Stimulated activated CD4-positive, alpha-beta T cell treated with anti-CD3 and anti-CD28 coated beads, Interleukin-12 subunit alpha, Interleukin-12 subunit beta, amount 100 ng/mL, for 4 hours (primary cell): ENCODE measurements around the gene BATF.

Experiments
- DNase-seq: peaks from one replicate; pipeline ENCODE4 v3.0.0-alpha.2; 2020

BATF gene

DNA sequence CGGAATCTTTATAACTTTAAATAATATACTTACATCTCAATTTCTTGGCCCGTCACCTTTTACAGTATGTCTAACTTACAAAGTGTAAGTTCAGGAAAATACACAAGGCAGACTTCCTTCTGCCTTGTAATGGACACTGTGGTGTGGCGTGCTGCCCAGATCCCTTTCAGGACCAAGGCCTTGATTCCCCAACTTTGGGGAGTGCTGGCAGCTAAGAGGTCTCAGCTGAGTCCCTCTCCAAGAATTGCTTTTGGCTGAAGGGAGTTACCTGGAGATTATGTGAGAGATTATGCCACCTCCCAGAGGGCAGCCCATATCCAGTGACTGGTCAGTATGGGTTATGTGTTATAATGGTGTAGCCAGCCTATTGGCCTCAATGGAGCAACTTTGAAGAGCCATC is 21.2 kb upstream of the BATF start:
- no peak for DNase-seq

DNA sequence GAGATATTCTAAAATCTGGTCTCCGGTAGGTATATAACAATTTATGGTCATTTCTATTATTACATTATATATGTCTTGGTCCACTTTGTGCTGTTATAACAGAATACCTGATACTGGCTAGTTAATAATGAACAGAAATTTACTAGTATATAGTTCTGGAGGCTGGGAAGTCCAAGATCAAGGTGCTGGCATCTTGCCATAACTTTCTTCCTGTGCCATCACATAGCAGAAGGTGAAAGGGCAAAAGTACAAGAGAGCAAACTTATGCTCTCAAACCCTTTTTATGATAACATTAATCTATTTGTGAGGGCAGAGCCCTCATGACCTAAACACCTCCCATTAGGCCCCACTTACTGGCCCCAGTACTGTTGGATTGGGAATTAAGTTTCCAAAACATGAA is 17.9 kb upstream of the BATF start:
- DNase-seq = no peak

GRCh38 chr14:75506930-75507329 is 15.3 kb upstream of the BATF start:
- no peak for DNase-seq

- DNase-seq = no peak
Measured at GRCh38 chr14:75510547-75510946, 11.7 kb upstream of the BATF start.

- no peak for DNase-seq
Measured at GRCh38 chr14:75511201-75511600, 11.1 kb upstream of the BATF start.

DNA sequence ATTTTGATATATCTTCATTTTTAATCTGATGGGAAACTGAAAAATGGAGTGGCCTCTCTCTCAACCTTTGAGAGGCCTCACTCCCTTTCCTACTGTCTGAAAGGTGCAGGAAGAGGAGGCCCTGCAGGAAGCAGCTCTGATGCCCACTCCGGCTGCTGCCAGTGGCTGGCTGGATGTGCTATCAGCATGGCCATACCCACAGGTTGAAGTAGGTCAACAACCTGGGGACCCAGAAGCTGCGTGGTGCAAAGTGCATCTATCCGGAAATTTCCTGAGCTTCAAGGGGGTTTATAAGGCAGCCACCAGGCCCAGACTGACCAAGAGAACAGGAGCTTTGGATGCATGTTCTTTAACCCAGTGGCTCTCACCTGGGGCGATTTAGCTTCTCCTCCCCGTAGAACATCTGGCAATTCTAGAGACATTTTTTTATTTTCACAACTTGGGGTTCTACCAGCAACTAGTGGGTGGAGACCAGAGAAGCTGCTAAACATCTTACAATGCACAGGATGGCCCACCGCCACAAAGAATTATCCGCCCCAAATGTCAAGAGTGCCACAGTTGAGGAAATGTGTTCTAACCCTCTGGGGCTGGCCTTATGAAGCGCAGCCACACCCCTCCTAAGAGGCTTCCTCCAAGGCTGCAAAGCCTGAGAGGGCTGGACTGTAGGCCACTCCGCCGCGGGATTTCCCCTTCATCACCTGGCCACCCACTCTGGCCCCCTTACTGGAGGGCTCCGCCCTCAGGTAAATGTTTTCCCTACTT is 8.2 kb upstream of the BATF start:
- DNase-seq = no peak

- DNase-seq = peak; percentile 37
Measured at GRCh38 chr14:75514673-75515628, 7.3 kb upstream of the BATF start.

DNA sequence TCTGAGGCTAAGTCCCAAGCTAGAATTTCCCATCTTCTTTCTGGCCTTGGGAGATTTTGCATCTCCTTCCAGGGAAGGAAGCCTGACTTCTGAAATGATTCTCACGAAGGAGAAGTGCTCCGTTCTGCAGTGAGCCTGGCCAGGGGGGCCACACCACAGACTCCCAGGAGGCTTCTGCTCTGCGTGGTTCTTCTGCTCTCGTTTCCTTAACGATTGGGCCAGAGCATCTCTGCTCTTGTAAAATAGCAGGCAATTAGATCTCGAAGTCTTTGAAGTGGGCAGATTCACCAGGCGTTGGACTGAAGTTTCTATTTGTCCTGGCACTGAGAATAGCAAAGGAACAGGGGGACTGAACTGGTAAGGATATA is 6.7 kb upstream of the BATF start:
- DNase-seq = no peak

DNA sequence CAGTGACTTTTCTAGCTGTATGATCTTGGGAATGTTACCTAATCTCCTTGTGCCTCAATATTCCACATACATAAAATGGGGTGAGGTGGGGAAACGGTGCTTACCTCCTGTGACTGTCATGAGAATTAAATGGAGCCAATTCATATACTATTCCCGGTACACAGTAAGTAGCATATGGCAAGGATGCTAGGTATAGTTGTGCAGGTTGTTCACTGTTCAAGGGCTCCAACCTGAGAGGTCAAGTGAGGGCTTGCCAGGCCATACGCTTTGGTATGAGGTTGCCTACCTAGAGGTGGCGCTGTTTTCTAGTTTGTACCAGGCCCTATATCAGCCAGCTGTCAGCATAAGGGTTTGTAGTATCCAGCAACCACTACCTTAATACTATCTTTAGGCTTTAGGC is 3.6 kb upstream of the BATF start:
- no peak for DNase-seq

- DNase-seq = no peak
Measured at GRCh38 chr14:75519394-75519793, 2.9 kb upstream of the BATF start.

- no peak for DNase-seq
Measured at GRCh38 chr14:75519826-75520728, 2.2 kb upstream of the BATF start.

- DNase-seq = no peak
Measured at GRCh38 chr14:75520852-75521251, 1.4 kb upstream of the BATF start.

GRCh38 chr14:75521415-75522199 is 662 bp upstream of the BATF start:
- no peak for DNase-seq

GRCh38 chr14:75522983-75523318 is 682 bp downstream of the BATF start:
- no peak for DNase-seq

DNA sequence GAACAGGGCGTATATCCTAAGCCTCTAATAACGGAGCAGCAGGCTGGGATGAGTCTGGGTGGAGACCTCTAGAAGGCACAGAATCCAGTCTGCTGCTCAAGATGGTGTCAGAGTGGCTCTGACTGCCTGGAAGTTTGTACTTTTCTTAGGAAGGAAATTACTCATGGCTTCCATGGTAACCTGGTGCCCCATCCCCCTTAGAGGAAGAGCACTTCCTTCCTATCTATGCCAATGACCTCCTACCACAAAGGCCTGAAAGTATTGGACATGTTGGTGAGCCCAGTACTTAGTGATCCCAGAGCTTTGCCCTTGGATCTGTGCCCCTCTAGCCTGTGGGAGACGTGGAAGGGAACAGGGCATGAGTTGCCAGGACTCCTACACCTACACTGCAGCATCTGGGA is 1.5 kb downstream of the BATF start:
- no peak for DNase-seq

DNA sequence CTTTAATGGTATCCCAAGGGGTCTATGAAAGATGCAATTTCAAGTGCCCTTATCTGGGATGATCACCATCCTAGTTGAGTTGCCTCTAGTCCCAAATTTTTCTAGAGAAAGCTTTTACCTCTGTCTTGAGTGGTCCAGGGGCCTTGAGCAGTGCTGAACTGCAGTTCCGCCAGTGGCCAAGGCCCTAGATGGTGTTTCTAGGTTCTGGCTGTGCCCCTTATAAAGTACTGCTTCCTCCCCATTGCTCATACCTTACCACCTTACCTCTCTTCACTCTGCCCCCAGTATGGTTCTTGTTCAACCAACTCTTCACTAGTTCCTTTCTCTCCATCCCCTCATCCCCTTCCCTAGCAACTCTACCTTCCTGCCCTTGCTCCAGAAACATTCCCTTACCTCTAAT is 3.7 kb downstream of the BATF start:
- no peak for DNase-seq

DNA sequence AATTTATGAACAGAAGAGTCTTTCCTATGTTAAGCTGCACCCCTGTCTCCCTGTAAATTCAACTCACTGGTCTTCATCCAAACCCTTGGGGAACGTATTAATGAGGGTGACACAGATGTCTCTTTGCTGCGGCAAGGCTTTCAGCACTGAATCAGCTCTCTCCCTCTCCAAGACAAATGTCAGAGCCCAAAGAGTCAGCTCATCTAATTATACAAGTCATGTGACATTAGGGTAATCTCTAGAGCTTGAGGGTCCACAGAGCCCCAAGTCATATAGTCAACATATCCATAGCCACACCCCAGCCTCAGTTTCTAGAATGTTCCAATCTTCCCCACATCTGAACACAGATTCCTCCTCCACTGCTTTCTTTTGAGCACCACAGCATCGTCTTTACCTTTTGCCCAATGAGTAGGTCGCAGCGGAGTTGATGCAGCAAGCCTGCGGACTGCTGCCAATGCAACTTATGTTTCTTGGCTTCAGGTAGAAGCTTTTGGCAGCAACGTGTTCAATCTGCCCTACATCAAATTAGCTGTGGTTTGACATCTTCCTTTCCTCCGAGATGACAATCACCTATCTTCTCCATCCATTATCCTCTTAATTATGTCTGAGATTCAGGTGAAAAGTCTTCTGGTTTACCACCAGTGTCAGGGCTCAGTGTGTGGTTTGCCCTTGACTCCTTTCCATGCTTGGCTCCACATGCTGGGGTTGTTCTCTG is 5.3 kb downstream of the BATF start:
- no peak for DNase-seq

DNA sequence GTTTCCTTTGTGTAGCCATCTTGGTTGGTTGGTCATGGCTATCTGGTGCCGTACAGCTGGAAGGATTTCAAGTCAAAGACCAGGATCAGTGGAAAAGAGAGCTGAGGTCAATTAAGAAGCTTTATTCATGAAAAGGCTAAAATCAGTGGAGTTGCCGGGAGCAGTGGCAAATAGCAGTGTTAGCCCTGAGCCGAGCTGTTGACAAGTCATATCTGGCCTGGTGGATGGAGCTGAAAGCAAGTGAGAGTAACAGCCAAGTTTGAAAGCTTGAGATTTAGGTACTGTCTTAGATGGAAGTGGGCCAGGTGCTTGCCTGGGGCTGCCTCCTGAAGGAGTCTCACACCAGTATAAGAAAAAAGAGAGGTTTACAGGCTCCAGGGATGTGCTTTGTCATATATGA is 9.0 kb downstream of the BATF start:
- DNase-seq = no peak

DNA sequence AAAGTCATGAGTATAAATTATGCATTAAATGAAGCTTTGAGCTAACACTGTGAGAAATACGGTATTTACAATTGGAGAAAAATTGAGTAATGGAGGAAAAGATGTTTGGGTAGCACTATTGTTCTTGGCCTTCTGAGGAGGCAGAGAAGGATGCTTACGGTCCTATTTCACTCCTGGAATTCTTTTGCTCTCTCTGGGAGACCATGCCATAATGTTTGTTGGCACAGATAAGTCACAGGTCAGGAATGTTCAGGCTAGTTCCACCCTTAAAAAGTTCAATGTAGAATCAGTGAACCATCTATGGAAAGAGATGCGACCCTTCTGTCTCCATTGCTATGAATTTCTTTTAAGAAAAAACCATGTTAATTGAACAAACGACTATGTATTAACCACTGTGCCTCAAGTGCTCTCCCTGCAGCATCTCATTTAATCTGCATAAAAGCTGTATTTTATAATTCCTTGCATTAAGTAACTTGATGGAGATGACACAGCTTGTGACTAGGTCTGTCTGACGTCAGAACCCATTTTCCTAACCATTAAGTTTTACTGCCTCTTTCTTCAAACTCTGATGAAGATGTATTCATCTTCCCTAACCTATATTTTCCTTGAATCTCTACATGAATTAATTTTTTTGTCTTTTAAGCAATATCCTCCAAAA is 9.5 kb downstream of the BATF start:
- no peak for DNase-seq

GRCh38 chr14:75533791-75534555 is 11.7 kb downstream of the BATF start:
- DNase-seq = no peak
